ENCODE results near the gene RESP18.

RESP18 gene

GRCh38 chr2:219286436-219287115, 46.0 kb downstream of the RESP18 start:
- no peak overlapping the region for H3K27ac ChIP-seq (ENCODE audit: insufficient read depth, low read length, poor library complexity, severe bottlenecking)
- H3K27me3 ChIP-seq (replicated peaks; ENCODE audit: control insufficient read depth, insufficient read depth, low read length, poor library complexity, severe bottlenecking): no peaks in the 10 kb centered on the region
- H3K9me3 ChIP-seq (ENCODE audit: control insufficient read depth, low read length): no peaks in the 10 kb centered on the region
- no peaks in the 10 kb centered on the region for H3K4me1 ChIP-seq (ENCODE audit: control insufficient read depth, insufficient read depth, low read length, poor library complexity, severe bottlenecking)
- no peak for DNase-seq
- H3K36me3 ChIP-seq (ENCODE audit: control insufficient read depth, insufficient read depth, low read length): peaks cover 49% of the 10 kb centered on the region
- no peak overlapping the region for H3K4me3 ChIP-seq (ENCODE audit: insufficient read depth, low read depth, low read length, poor library complexity, severe bottlenecking)

GRCh38 chr2:219285894-219286425, 46.6 kb downstream of the RESP18 start:
- DNase-seq: no peak
- Histone ChIP-seq H3K27me3 (replicated peaks; ENCODE audit: control insufficient read depth, insufficient read depth, low read length, poor library complexity, severe bottlenecking) (no peaks in the 10 kb centered on the region), H3K36me3 (ENCODE audit: control insufficient read depth, insufficient read depth, low read length) (peaks cover 55% of the 10 kb centered on the region), H3K4me1 (ENCODE audit: control insufficient read depth, insufficient read depth, low read length, poor library complexity, severe bottlenecking) (no peaks in the 10 kb centered on the region), H3K4me3 (ENCODE audit: insufficient read depth, low read depth, low read length, poor library complexity, severe bottlenecking) (no peak overlapping the region), H3K9me3 (ENCODE audit: control insufficient read depth, low read length) (no peaks in the 10 kb centered on the region), H3K27ac (ENCODE audit: insufficient read depth, low read length, poor library complexity, severe bottlenecking) (no peak overlapping the region)

GRCh38 chr2:219285373-219285735, 47.2 kb downstream of the RESP18 start:
- no peak overlapping the region for H3K27ac ChIP-seq (ENCODE audit: insufficient read depth, low read length, poor library complexity, severe bottlenecking)
- no peak for DNase-seq
- no peaks in the 10 kb centered on the region for H3K27me3 ChIP-seq (replicated peaks; ENCODE audit: control insufficient read depth, insufficient read depth, low read length, poor library complexity, severe bottlenecking)
- H3K4me3 ChIP-seq (ENCODE audit: insufficient read depth, low read depth, low read length, poor library complexity, severe bottlenecking): no peak overlapping the region
- no peaks in the 10 kb centered on the region for H3K9me3 ChIP-seq (ENCODE audit: control insufficient read depth, low read length)
- H3K4me1 ChIP-seq (ENCODE audit: control insufficient read depth, insufficient read depth, low read length, poor library complexity, severe bottlenecking): peaks cover under 1% of the 10 kb centered on the region
- H3K36me3 ChIP-seq (ENCODE audit: control insufficient read depth, insufficient read depth, low read length): peaks cover 62% of the 10 kb centered on the region

- Histone ChIP-seq H3K27me3 (replicated peaks; ENCODE audit: control insufficient read depth, insufficient read depth, low read length, poor library complexity, severe bottlenecking) (no peaks in the 10 kb centered on the region), H3K27ac (ENCODE audit: insufficient read depth, low read length, poor library complexity, severe bottlenecking) (no peak overlapping the region), H3K9me3 (ENCODE audit: control insufficient read depth, low read length) (no peaks in the 10 kb centered on the region), H3K4me1 (ENCODE audit: control insufficient read depth, insufficient read depth, low read length, poor library complexity, severe bottlenecking) (peaks cover 6% of the 10 kb centered on the region), H3K36me3 (ENCODE audit: control insufficient read depth, insufficient read depth, low read length) (peaks cover 62% of the 10 kb centered on the region), H3K4me3 (ENCODE audit: insufficient read depth, low read depth, low read length, poor library complexity, severe bottlenecking) (no peak overlapping the region)
- no peak for DNase-seq
Measured at GRCh38 chr2:219284501-219285372, 47.8 kb downstream of the RESP18 start.

- Histone ChIP-seq H3K36me3 (ENCODE audit: control insufficient read depth, insufficient read depth, low read length) (peaks cover 62% of the 10 kb centered on the region), H3K27me3 (replicated peaks; ENCODE audit: control insufficient read depth, insufficient read depth, low read length, poor library complexity, severe bottlenecking) (no peaks in the 10 kb centered on the region), H3K27ac (ENCODE audit: insufficient read depth, low read length, poor library complexity, severe bottlenecking) (no peak overlapping the region), H3K4me3 (ENCODE audit: insufficient read depth, low read depth, low read length, poor library complexity, severe bottlenecking) (no peak overlapping the region), H3K4me1 (ENCODE audit: control insufficient read depth, insufficient read depth, low read length, poor library complexity, severe bottlenecking) (peaks cover 14% of the 10 kb centered on the region), H3K9me3 (ENCODE audit: control insufficient read depth, low read length) (no peaks in the 10 kb centered on the region)
- no peak for DNase-seq
Measured at GRCh38 chr2:219282943-219283581, 49.5 kb downstream of the RESP18 start.

- Histone ChIP-seq H3K27me3 (replicated peaks; ENCODE audit: control insufficient read depth, insufficient read depth, low read length, poor library complexity, severe bottlenecking) (no peaks in the 10 kb centered on the region), H3K9me3 (ENCODE audit: control insufficient read depth, low read length) (no peaks in the 10 kb centered on the region), H3K4me3 (ENCODE audit: insufficient read depth, low read depth, low read length, poor library complexity, severe bottlenecking) (no peak overlapping the region), H3K27ac (ENCODE audit: insufficient read depth, low read length, poor library complexity, severe bottlenecking) (no peak overlapping the region), H3K36me3 (ENCODE audit: control insufficient read depth, insufficient read depth, low read length) (peaks cover 62% of the 10 kb centered on the region), H3K4me1 (ENCODE audit: control insufficient read depth, insufficient read depth, low read length, poor library complexity, severe bottlenecking) (peaks cover 21% of the 10 kb centered on the region)
- no peak for DNase-seq
Measured at GRCh38 chr2:219282375-219282774, 50.2 kb downstream of the RESP18 start.

- H3K36me3 ChIP-seq (ENCODE audit: control insufficient read depth, insufficient read depth, low read length): peaks cover 59% of the 10 kb centered on the region
- H3K4me3 ChIP-seq (ENCODE audit: insufficient read depth, low read depth, low read length, poor library complexity, severe bottlenecking): no peak overlapping the region
- no peaks in the 10 kb centered on the region for H3K27me3 ChIP-seq (replicated peaks; ENCODE audit: control insufficient read depth, insufficient read depth, low read length, poor library complexity, severe bottlenecking)
- H3K9me3 ChIP-seq (ENCODE audit: control insufficient read depth, low read length): no peaks in the 10 kb centered on the region
- H3K4me1 ChIP-seq (ENCODE audit: control insufficient read depth, insufficient read depth, low read length, poor library complexity, severe bottlenecking): peaks cover 21% of the 10 kb centered on the region
- no peak for DNase-seq
- no peak overlapping the region for H3K27ac ChIP-seq (ENCODE audit: insufficient read depth, low read length, poor library complexity, severe bottlenecking)
Measured at GRCh38 chr2:219281588-219281987, 51.0 kb downstream of the RESP18 start.

GRCh38 chr2:219280651-219281050, 51.9 kb downstream of the RESP18 start:
- Histone ChIP-seq H3K4me1 (ENCODE audit: control insufficient read depth, insufficient read depth, low read length, poor library complexity, severe bottlenecking) (peaks cover 21% of the 10 kb centered on the region), H3K4me3 (ENCODE audit: insufficient read depth, low read depth, low read length, poor library complexity, severe bottlenecking) (no peak overlapping the region), H3K27ac (ENCODE audit: insufficient read depth, low read length, poor library complexity, severe bottlenecking) (peak overlapping the region; percentile 98), H3K27me3 (replicated peaks; ENCODE audit: control insufficient read depth, insufficient read depth, low read length, poor library complexity, severe bottlenecking) (no peaks in the 10 kb centered on the region), H3K9me3 (ENCODE audit: control insufficient read depth, low read length) (no peaks in the 10 kb centered on the region), H3K36me3 (ENCODE audit: control insufficient read depth, insufficient read depth, low read length) (peaks cover 53% of the 10 kb centered on the region)
- DNase-seq: no peak

- peaks cover 21% of the 10 kb centered on the region for H3K4me1 ChIP-seq (ENCODE audit: control insufficient read depth, insufficient read depth, low read length, poor library complexity, severe bottlenecking)
- peak overlapping the region; percentile 61 for H3K4me3 ChIP-seq (ENCODE audit: insufficient read depth, low read depth, low read length, poor library complexity, severe bottlenecking)
- peak overlapping the region; percentile 98 for H3K27ac ChIP-seq (ENCODE audit: insufficient read depth, low read length, poor library complexity, severe bottlenecking)
- H3K27me3 ChIP-seq (replicated peaks; ENCODE audit: control insufficient read depth, insufficient read depth, low read length, poor library complexity, severe bottlenecking): no peaks in the 10 kb centered on the region
- peaks cover 47% of the 10 kb centered on the region for H3K36me3 ChIP-seq (ENCODE audit: control insufficient read depth, insufficient read depth, low read length)
- DNase-seq: no peak
- H3K9me3 ChIP-seq (ENCODE audit: control insufficient read depth, low read length): no peaks in the 10 kb centered on the region
Measured at GRCh38 chr2:219279916-219280516, 52.5 kb downstream of the RESP18 start.
